ENCODE measurements around the gene APPL2. TPM values are rescaled to one million over a fixed set of nuclear protein-coding genes. Genes with fewer than 3 reads are reported as not detected.

APPL2 gene
- total RNA-seq, 1 donor from 2014 or later, result 30.9 TPM

DNA sequence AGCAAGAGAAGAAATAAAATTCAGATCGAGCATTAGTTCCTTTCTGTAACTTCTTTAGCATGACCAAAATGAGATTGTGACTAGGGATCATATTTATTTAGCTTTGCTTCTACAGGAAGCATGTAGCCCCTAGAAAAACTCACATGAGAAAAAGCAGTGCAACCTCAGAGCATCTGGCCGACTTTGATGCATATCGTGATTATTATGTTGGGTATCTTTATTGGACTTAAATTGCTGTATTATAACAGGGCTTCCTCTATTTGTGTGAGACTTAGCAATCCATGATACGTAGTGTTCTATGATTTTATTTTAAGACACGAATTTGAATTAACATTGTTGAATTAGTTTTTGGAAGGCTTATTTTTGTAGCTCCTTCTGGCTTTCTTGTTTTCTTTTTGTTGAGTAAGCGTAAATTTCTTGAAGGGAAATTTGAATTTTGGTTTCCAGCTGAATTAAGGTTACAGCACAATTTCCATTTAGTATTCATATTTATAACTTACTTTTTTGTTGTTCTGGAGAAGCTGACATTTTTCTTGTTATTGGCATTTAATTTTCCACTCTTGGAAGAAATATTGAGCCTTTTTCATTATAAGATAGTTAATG, 94.6 kb downstream of the APPL2 start:
- Histone ChIP-seq H3K4me3 (no peak overlapping the region), H3K4me1 (no peaks in the 10 kb centered on the region), H3K36me3 (peaks cover 93% of the 10 kb centered on the region), H3K27ac (no peak overlapping the region), H3K9me3 (no peaks in the 10 kb centered on the region), H3K27me3 (no peaks in the 10 kb centered on the region)
- no peak for DNase-seq
- TF ChIP-seq, protein P1, sequence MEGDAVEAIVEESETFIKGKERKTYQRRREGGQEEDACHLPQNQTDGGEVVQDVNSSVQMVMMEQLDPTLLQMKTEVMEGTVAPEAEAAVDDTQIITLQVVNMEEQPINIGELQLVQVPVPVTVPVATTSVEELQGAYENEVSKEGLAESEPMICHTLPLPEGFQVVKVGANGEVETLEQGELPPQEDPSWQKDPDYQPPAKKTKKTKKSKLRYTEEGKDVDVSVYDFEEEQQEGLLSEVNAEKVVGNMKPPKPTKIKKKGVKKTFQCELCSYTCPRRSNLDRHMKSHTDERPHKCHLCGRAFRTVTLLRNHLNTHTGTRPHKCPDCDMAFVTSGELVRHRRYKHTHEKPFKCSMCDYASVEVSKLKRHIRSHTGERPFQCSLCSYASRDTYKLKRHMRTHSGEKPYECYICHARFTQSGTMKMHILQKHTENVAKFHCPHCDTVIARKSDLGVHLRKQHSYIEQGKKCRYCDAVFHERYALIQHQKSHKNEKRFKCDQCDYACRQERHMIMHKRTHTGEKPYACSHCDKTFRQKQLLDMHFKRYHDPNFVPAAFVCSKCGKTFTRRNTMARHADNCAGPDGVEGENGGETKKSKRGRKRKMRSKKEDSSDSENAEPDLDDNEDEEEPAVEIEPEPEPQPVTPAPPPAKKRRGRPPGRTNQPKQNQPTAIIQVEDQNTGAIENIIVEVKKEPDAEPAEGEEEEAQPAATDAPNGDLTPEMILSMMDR (IDR thresholded peaks at IDR 0.05), result no peak
- intact Hi-C loops (cut with DNase I), result no loop called here
- no peak for ATAC-seq

DNA sequence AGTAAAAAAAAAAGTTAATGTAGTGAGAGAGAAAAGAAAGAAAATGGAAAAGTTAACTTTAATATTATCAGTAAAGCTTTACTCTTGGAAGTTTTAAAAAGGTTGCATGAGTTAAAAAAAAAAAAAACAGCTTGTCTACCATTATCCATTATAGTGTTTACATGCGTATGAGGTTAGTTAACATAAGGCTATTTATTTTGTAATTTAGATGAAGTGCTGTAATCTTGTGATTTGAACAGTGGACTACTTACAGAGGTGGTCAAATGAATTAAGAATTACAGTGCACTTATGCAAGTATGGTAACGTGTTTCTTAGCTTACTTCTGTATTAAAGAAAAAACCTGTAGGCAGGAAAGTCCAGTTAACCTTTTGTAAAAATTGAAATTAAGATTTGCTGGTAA, 97.7 kb downstream of the APPL2 start:
- TF ChIP-seq, protein P1 (IDR thresholded peaks at IDR 0.05), result no peak
- DNase-seq (no peak), ATAC-seq (no peak)
- H3K4me3 ChIP-seq, result no peak overlapping the region
- intact Hi-C loops (cut with DNase I), result no loop called here
- no peaks in the 10 kb centered on the region for H3K9me3 ChIP-seq
- no peak overlapping the region for H3K27ac ChIP-seq
- no peaks in the 10 kb centered on the region for H3K4me1 ChIP-seq
- H3K27me3 ChIP-seq, result no peaks in the 10 kb centered on the region
- peaks cover 95% of the 10 kb centered on the region for H3K36me3 ChIP-seq

Other genes with a start within 250 kb of the APPL2 start
- 11.5 TPM for gene NOPCHAP1, start 249.9 kb downstream of the APPL2 start, total RNA-seq
- 5.0 TPM for gene ALDH1L2, start 151.7 kb downstream of the APPL2 start, total RNA-seq
- gene WASHC4, start 128.4 kb downstream of the APPL2 start, total RNA-seq, result 66.7 TPM
- gene C12orf75, start 94.5 kb upstream of the APPL2 start, total RNA-seq, result 5.9 TPM